Esophagus squamous epithelium (tissue), 5 donors: ENCODE results near the gene NUP210. TPM values are rescaled to one million over a fixed set of nuclear protein-coding genes. Genes with fewer than 3 reads are reported as not detected.

Source experiments
- DNase-seq: peaks from one replicate; lab custom pipeline; 2025; lab: John Stamatoyannopoulos, UW
- H3K27ac ChIP-seq, 4 donors: fragments of 200-600 bp; sonication (generic); one replicate each; pipeline ENCODE4 v1.5.1; 2016 to 2019; ENCODE audit warnings: mild to moderate bottlenecking in 1 of 4
- H3K27me3 ChIP-seq, 4 donors: fragments of 200-600 bp; sonication (generic); 1 replicate in 3 of 4; 2 replicates in 1 of 4; pipeline versions ENCODE4 v1.5.1 to v1.6.0; 2017 to 2021; ENCODE audit warnings: antibody characterized with exemption in 1 of 4
- H3K36me3 ChIP-seq, 3 donors: fragments of 200-600 bp; sonication (generic); one replicate each; pipeline ENCODE4 v1.5.1; 2016 to 2019
- H3K4me1 ChIP-seq, 3 donors: fragments of 200-600 bp; sonication (generic); one replicate each; pipeline ENCODE4 v1.5.1; 2017 to 2019
- H3K4me3 ChIP-seq, 4 donors: fragments of 200-600 bp; sonication (generic); 1 replicate in 3 of 4; 2 replicates in 1 of 4; pipeline ENCODE4 v1.5.1; 2016 to 2019; ENCODE audit warnings: mild to moderate bottlenecking in 2 of 4, moderate library complexity in 1 of 4
- H3K9me3 ChIP-seq, 3 donors: fragments of 200-600 bp; sonication (generic); one replicate each; pipeline ENCODE4 v1.5.1; 2016 to 2019
- POLR2A ChIP-seq, 4 donors: fragments of 450-650 bp; IDR thresholded peaks; one replicate each; pipeline ENCODE4 v1.6.1; 2017; ENCODE audit warnings: antibody characterized with exemption in 4 of 4, mild to moderate bottlenecking in 4 of 4, moderate library complexity in 3 of 4
- WGBS, 2 donors: methylation state at CpG; one replicate each; pipeline ENCODE4 v1.1.5; 2018; 5-methylcytosine and 5-hydroxymethylcytosine counted together
- intact Hi-C: fragments of 100-400 bp; cut with DNase I; formaldehyde crosslinking; loops from one replicate; pipeline ENCODE4 v1.15.0; 2022
- total RNA-seq, 4 donors: library from RNA; depleted of rRNA; stranded (reverse); fragments of >200 nt; gene quantifications; one replicate each; pipeline ENCODE4 v1.1.0, GENCODE V29; 2016
- TF ChIP-seq, protein P1 (sequence below), 6 experiments: fragments of 450-650 bp in 4 of 6; fragments of 200-600 bp in 2 of 6; sonication (generic) in 2 of 6; IDR thresholded peaks; one replicate each; pipeline ENCODE4 v1.5.1; 2016 to 2019; ENCODE audit warnings: antibody characterized with exemption in 6 of 6, mild to moderate bottlenecking in 4 of 6, moderate library complexity in 4 of 6
- donor health status: DM: yes; HTN: yes; CAD: no.

NUP210 gene
- total RNA-seq, 4 donors from 2014 or later, result 7.2 to 14.5 (median 9.4) TPM

DNA sequence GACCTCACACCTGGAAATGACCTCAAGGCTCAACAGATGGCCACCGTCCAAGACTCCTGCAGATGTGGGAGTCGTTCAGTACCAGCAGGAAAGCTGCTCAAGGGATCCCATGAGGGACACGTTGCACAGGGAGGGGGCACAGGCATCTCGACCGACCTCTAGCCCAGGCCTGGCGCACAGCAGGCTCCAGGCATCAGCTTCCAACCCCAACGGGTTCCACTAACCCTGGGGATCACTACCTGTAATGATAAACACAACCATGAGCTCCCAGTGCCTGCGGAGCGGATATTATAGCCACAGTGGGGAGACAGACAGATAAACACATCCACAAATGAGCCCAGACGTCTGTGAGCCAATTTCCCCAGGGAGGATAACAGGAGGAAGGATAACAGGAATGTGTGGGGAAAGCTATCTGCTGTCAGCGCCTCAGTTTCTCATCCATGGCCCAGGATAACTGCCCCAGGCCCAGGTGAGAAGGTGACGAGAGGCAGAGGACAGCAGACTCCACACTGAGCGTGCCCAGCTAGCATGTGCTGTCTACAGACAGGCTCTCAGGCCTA lies 19.9 kb downstream of the NUP210 start:
- no peaks in the 10 kb centered on the region for H3K9me3 ChIP-seq
- TF ChIP-seq, protein P1, sequence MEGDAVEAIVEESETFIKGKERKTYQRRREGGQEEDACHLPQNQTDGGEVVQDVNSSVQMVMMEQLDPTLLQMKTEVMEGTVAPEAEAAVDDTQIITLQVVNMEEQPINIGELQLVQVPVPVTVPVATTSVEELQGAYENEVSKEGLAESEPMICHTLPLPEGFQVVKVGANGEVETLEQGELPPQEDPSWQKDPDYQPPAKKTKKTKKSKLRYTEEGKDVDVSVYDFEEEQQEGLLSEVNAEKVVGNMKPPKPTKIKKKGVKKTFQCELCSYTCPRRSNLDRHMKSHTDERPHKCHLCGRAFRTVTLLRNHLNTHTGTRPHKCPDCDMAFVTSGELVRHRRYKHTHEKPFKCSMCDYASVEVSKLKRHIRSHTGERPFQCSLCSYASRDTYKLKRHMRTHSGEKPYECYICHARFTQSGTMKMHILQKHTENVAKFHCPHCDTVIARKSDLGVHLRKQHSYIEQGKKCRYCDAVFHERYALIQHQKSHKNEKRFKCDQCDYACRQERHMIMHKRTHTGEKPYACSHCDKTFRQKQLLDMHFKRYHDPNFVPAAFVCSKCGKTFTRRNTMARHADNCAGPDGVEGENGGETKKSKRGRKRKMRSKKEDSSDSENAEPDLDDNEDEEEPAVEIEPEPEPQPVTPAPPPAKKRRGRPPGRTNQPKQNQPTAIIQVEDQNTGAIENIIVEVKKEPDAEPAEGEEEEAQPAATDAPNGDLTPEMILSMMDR (IDR thresholded peaks at IDR 0.05), result no peak
- no peak for TF ChIP-seq POLR2A (IDR thresholded peaks at IDR 0.05)
- H3K27ac ChIP-seq, result no peak overlapping the region
- no peaks in the 10 kb centered on the region for H3K4me1 ChIP-seq
- H3K27me3 ChIP-seq, result no peaks in the 10 kb centered on the region
- no peak overlapping the region for H3K4me3 ChIP-seq
- 95% methylated on average over 7 to 9 of the region's 13 CpGs for WGBS, 2 donors
- no peak for DNase-seq
- peaks cover 0 to 20% (median 0%) of the 10 kb centered on the region in 3 donors for H3K36me3 ChIP-seq
- intact Hi-C loops, result no loop called here

DNA sequence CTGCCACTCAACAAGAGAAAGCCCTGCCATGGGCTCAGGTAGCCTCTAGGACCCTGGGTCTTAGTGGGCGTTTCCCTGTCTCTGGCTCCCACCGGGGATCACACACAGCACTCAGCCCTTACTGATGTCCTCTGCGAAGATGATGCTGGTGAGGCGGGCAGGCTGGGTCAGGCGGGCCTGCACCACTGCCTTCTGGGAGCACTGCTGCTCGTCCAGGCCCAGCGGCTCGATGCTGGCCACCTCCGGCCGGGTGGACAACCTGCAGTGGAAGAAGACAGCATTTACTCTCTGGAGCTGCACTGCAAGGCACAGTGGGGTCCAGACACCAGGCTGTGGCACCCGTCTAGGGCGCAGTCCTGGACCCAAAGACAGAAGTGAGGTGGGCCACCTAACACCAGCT lies 20.5 kb downstream of the NUP210 start:
- no peaks in the 10 kb centered on the region for H3K4me1 ChIP-seq
- no peak overlapping the region for H3K27ac ChIP-seq
- no peak overlapping the region for H3K4me3 ChIP-seq
- no peak for DNase-seq
- intact Hi-C loops, result no loop called here
- no peaks in the 10 kb centered on the region for H3K9me3 ChIP-seq
- H3K27me3 ChIP-seq, result no peaks in the 10 kb centered on the region
- 80% methylated on average over 1 of the region's 12 CpGs; no CpG with 5 or more reads in 1 of the 2 donors for WGBS, 2 donors
- peaks cover 0 to 26% (median 0%) of the 10 kb centered on the region in 3 donors for H3K36me3 ChIP-seq
- TF ChIP-seq POLR2A (IDR thresholded peaks at IDR 0.05), result no peak
- TF ChIP-seq, protein P1 (IDR thresholded peaks at IDR 0.05), result no peak

DNA sequence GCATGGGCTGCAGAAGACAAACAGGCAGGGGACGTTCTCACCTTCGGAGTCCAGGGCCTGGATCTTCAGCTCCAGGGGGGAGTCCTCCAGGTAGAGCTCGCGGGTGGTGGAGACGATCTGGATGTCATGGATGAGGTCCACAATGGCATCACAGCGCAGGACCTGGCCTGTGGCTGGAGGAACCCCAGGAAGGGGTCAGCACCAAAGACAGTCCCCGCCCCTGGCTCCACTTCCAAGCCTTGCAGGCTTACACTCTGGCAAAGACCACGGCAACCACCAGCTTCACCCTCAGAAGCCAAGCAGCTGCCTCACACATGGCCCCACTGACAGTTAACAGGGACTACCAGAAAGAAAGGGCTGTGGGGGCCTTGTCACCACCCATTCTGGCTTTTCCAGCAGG lies 22.8 kb downstream of the NUP210 start:
- TF ChIP-seq POLR2A (IDR thresholded peaks at IDR 0.05), result no peak
- TF ChIP-seq, protein P1 (IDR thresholded peaks at IDR 0.05), result no peak
- H3K27me3 ChIP-seq, result no peaks in the 10 kb centered on the region
- DNase-seq, result no peak
- peaks cover 0 to 34% (median 0%) of the 10 kb centered on the region in 3 donors for H3K36me3 ChIP-seq
- WGBS, 2 donors, result 80 to 89% methylated on average over 4 to 5 of the region's 8 CpGs
- H3K27ac ChIP-seq, result no peak overlapping the region
- H3K9me3 ChIP-seq, result no peaks in the 10 kb centered on the region
- H3K4me1 ChIP-seq, result no peaks in the 10 kb centered on the region
- H3K4me3 ChIP-seq, result no peak overlapping the region
- intact Hi-C loops, result no loop called here

DNA sequence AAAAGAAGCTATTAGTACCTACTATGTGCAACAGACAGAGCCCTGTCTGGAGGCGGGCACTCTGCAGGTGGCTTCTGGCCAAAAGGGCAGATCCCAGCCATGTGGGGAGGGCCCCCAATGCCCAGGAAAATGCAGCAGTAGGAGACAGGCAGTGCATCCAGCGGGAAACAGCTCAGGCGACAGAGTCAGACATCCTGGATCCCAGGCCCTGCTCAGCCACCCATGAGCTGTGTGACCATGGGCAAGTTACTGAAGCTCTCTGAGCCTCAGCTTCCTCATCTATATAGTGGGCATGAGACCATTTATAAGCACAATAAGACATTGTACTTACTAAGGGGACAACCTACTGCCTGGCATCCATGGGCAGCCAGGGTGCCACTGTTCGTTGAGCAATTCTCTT lies 25.8 kb downstream of the NUP210 start:
- Histone ChIP-seq H3K27ac (no peak overlapping the region), H3K4me1 (no peaks in the 10 kb centered on the region), H3K9me3 (no peaks in the 10 kb centered on the region), H3K36me3 (peaks cover 0 to 48% (median 0%) of the 10 kb centered on the region in 3 donors), H3K27me3 (no peaks in the 10 kb centered on the region), H3K4me3 (no peak overlapping the region)
- WGBS, 2 donors, result 94 to 100% methylated on average over 3 of the region's 4 CpGs
- intact Hi-C loops, result no loop called here
- no peak for TF ChIP-seq POLR2A (IDR thresholded peaks at IDR 0.05)
- TF ChIP-seq, protein P1 (IDR thresholded peaks at IDR 0.05), result no peak
- DNase-seq, result no peak

DNA sequence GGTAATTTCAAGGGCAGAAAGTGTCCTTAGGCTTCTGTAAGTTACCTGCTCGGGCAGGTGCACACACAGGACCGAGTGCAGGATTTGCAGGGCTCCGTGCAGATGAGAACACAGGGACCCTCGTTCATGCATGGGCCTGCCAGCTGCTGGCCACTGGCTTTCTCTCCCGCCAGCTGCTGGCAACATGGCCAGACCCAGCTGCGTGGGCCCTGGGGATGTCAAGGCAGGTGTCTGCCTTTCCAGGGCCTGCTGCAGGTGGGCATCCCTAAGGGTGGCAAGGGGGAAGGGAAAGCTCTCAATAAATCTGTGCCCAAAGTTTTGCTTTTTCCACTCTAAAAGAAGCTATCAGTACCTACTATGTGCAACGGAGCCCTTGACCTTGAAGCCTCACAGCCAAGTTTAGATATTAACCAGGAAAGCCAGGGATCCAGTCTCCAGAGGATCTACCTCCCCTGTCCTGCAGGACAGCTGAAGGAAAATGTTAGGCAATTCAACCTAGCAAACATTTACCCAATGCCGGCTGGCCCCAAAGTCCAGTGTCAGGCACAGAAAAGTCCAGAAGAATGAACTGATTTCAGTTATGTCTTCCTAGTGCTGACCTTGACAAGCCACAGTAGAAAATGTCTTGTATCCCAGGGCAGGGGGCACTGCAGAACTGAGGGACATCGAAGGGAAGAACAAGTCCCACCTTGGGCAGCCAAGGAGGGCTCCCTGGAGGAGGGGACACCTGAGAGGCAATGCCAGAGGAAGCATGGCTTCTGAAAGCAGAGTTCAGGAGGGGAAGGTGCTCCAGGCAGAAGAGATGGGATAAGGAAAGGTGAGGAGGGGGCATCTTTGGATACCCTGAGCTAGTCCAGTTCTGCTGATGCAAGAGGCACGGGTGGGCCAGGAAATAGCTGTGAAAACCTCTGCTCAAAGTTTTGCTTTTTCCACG lies 26.4 kb downstream of the NUP210 start:
- 95 to 96% methylated on average over 4 to 6 of the region's 11 CpGs for WGBS, 2 donors

More for the DNA sequence above, 26.4 kb downstream of the NUP210 start:
- no peak for DNase-seq
- Histone ChIP-seq H3K4me3 (no peak overlapping the region), H3K27ac (no peak overlapping the region), H3K27me3 (no peaks in the 10 kb centered on the region), H3K4me1 (no peaks in the 10 kb centered on the region), H3K36me3 (peaks cover 0 to 53% (median 0%) of the 10 kb centered on the region in 3 donors), H3K9me3 (no peaks in the 10 kb centered on the region)
- intact Hi-C loops, result no loop called here
- no peak for TF ChIP-seq POLR2A (IDR thresholded peaks at IDR 0.05)
- TF ChIP-seq, protein P1 (IDR thresholded peaks at IDR 0.05), result no peak
